ENCODE measurements around the gene MST1.

Gene MST1

DNA sequence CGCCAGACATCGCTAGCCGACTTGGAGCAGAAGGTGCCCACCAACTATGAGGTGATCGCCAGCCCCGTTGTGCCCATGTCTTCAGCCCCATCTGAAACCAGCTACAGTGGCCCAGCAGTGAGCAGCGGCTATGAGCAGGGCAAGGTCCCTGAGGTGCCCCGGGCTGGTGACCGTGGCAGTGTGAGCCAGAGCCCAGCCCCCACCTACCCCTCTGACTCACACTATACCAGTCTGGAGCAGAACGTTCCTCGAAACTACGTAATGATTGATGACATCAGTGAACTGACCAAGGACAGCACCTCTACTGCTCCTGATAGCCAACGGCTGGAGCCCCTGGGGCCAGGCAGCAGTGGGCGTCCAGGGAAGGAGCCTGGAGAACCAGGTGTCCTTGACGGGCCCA lies 28.0 kb downstream of the MST1 start:
- TF ChIP-seq, protein P1, sequence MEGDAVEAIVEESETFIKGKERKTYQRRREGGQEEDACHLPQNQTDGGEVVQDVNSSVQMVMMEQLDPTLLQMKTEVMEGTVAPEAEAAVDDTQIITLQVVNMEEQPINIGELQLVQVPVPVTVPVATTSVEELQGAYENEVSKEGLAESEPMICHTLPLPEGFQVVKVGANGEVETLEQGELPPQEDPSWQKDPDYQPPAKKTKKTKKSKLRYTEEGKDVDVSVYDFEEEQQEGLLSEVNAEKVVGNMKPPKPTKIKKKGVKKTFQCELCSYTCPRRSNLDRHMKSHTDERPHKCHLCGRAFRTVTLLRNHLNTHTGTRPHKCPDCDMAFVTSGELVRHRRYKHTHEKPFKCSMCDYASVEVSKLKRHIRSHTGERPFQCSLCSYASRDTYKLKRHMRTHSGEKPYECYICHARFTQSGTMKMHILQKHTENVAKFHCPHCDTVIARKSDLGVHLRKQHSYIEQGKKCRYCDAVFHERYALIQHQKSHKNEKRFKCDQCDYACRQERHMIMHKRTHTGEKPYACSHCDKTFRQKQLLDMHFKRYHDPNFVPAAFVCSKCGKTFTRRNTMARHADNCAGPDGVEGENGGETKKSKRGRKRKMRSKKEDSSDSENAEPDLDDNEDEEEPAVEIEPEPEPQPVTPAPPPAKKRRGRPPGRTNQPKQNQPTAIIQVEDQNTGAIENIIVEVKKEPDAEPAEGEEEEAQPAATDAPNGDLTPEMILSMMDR (IDR thresholded peaks at IDR 0.05) = no peak

DNA sequence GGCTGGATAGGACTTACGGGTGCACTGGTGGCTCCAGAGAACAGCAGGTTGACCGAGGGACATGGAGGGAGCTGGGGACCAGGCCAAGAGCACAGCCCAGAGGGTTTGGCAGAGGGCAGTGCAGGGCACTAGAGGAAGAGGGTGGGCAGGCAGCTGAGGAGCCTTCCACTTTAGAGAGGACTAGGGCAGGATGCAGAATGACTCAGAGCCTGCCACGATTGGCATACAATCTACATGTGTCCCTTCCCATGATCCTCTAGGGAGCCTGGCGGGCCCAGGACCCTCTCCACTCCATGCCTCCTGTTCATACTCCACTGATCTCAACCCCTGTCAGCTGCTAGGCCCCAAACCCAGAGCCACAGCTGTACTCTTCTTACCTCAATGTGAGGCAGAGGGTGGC lies 29.5 kb downstream of the MST1 start:
- TF ChIP-seq, protein P1 (IDR thresholded peaks at IDR 0.05) = no peak

GRCh38 chr3:49658711-49659110 lies 30.6 kb downstream of the MST1 start:
- TF ChIP-seq, protein P1 (IDR thresholded peaks at IDR 0.05) = no peak

DNA sequence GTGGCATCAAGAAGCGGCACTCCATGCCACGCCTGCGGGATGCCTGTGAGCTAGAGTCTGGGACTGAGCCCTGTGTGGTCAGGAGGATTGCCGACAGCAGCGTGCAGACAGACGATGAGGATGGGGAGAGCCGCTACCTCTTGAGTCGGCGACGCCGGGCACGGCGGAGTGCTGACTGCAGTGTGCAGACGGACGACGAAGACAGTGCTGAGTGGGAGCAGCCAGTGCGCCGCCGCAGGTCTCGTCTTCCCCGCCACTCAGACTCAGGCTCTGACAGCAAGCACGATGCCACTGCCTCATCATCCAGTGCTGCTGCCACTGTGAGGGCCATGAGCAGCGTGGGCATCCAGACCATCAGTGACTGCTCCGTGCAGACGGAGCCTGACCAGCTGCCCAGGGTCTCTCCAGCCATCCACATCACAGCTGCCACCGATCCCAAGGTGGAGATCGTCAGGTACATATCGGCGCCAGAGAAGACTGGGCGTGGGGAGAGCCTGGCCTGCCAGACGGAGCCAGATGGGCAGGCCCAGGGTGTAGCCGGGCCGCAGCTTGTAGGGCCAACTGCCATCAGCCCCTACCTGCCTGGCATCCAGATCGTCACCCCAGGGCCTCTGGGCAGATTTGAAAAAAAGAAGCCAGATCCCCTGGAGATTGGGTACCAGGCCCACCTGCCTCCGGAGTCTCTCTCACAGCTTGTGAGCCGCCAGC lies 31.9 kb downstream of the MST1 start:
- TF ChIP-seq, protein P1 (IDR thresholded peaks at IDR 0.05) = no peak

DNA sequence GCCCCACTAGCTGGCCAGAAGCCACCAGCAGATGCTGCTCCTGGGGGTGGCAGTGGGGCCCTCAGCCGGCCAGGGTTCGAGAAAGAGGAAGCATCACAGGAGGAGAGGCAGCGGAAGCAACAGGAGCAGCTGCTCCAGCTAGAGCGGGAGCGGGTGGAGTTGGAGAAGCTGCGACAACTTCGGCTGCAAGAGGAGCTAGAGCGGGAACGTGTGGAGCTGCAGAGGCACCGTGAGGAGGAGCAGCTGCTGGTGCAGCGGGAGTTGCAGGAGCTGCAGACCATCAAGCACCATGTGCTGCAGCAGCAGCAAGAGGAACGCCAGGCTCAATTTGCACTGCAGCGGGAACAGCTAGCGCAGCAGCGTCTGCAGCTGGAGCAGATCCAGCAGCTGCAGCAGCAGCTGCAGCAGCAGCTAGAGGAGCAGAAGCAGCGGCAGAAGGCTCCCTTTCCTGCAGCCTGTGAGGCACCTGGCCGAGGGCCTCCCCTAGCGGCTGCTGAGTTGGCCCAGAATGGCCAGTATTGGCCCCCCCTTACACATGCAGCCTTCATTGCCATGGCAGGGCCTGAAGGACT lies 32.6 kb downstream of the MST1 start:
- TF ChIP-seq, protein P1 (IDR thresholded peaks at IDR 0.05) = no peak

DNA sequence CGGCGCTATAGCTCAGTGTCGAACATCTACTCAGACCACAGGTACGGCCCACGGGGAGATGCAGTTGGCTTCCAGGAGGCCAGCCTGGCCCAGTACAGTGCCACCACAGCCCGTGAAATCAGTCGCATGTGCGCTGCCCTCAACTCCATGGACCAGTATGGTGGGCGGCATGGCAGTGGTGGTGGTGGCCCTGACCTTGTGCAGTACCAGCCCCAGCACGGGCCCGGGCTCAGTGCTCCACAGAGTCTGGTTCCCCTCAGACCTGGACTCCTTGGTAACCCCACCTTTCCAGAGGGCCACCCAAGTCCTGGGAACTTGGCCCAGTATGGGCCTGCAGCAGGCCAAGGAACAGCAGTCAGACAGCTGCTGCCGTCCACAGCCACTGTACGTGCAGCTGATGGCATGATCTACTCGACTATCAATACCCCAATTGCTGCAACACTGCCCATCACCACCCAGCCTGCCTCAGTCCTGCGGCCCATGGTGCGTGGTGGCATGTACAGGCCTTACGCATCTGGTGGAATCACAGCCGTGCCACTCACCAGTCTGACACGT lies 33.5 kb downstream of the MST1 start:
- TF ChIP-seq, protein P1 (IDR thresholded peaks at IDR 0.05) = no peak

DNA sequence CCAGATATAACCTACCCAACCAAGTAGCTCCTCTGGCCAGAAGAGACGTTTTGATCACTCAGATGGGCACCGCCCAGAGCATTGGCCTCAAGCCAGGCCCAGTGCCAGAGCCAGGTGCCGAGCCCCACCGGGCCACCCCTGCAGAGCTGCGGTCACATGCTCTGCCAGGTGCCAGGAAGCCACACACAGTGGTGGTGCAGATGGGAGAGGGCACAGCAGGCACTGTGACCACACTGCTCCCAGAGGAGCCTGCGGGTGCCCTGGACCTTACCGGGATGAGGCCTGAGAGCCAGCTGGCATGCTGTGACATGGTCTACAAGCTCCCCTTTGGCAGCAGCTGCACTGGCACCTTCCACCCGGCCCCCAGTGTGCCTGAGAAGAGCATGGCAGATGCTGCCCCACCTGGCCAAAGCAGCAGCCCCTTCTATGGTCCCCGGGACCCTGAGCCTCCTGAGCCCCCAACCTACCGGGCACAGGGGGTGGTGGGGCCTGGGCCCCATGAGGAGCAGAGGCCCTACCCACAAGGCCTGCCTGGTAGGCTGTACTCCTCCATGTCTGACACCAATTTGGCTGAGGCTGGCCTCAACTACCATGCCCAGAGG lies 34.2 kb downstream of the MST1 start:
- TF ChIP-seq, protein P1 (IDR thresholded peaks at IDR 0.05) = no peak
